GM11168 (cell line): Measurements from ENCODE around the gene MTSS2.

ENCODE experiments used
- in situ Hi-C: fragments of 300-500 bp; cut with MboI; formaldehyde crosslinking; loops from one replicate; pipeline ENCODE4 v1.12.0; 2022; ENCODE audit warnings: low sequenced_read_pairs; ENCODE audit not compliant: unreplicated experiment

The MTSS2 gene

GRCh38 chr16:70685938-70686375 lies at the start of gene MTSS2:
Gene MTSS2, minus strand, starts transcription at chr16:70686053. Its CDS starts 262 bp downstream, at chr16:70685791.
- in situ Hi-C loops = no loop called here

GRCh38 chr16:70735141-70735979 lies 49.5 kb upstream of the MTSS2 start:
- in situ Hi-C loops = no loop called here

- in situ Hi-C loops = no loop called here
These were observed 48.8 kb upstream of the MTSS2 start for GRCh38 chr16:70734522-70735095.

- in situ Hi-C loops = no loop called here
These were observed 45.1 kb upstream of the MTSS2 start for GRCh38 chr16:70730944-70731343.

- in situ Hi-C loops = no loop called here
These were observed 44.2 kb upstream of the MTSS2 start for GRCh38 chr16:70730031-70730430.

GRCh38 chr16:70729292-70729691 lies 43.4 kb upstream of the MTSS2 start:
- in situ Hi-C loops = no loop called here

- in situ Hi-C loops = no loop called here
These were observed 42.3 kb upstream of the MTSS2 start for GRCh38 chr16:70728150-70728549.

GRCh38 chr16:70726892-70727361 lies 41.1 kb upstream of the MTSS2 start:
- in situ Hi-C loops = no loop called here

- in situ Hi-C loops = no loop called here
These were observed 40.3 kb upstream of the MTSS2 start for GRCh38 chr16:70725912-70726828.

GRCh38 chr16:70725024-70725911 lies 39.4 kb upstream of the MTSS2 start:
- in situ Hi-C loops = no loop called here

- in situ Hi-C loops = no loop called here
These were observed 38.5 kb upstream of the MTSS2 start for GRCh38 chr16:70724146-70725023.

- in situ Hi-C loops = no loop called here
These were observed 37.9 kb upstream of the MTSS2 start for GRCh38 chr16:70723740-70724145.

GRCh38 chr16:70721202-70721963 lies 35.5 kb upstream of the MTSS2 start:
- in situ Hi-C loops = no loop called here

- in situ Hi-C loops = no loop called here
These were observed 34.8 kb upstream of the MTSS2 start for GRCh38 chr16:70720425-70721201.

GRCh38 chr16:70717065-70717464 lies 31.2 kb upstream of the MTSS2 start:
- in situ Hi-C loops = no loop called here

- in situ Hi-C loops = no loop called here
These were observed 30.1 kb upstream of the MTSS2 start for GRCh38 chr16:70715860-70716357.
